HG03103 (cell line): ENCODE results near the gene TCF7L2.

Source experiments
- ATAC-seq: cut with Tn5 transposase; IDR thresholded peaks from one replicate; pipeline ENCODE4 v1.9.1; 2021; ENCODE audit warnings: low read depth; ENCODE audit not compliant: unreplicated experiment

Gene TCF7L2

GRCh38 chr10:112962343-112962742, 12.3 kb downstream of the TCF7L2 start:
- no peak for ATAC-seq

- ATAC-seq: no peak
These were observed 13.8 kb downstream of the TCF7L2 start for GRCh38 chr10:112963835-112964234.

- no peak for ATAC-seq
These were observed 14.4 kb downstream of the TCF7L2 start for GRCh38 chr10:112964482-112964881.

GRCh38 chr10:112966194-112966855, 16.3 kb downstream of the TCF7L2 start:
- no peak for ATAC-seq

- no peak for ATAC-seq
These were observed 17.2 kb downstream of the TCF7L2 start for GRCh38 chr10:112967200-112967599.

- no peak for ATAC-seq
These were observed 19.1 kb downstream of the TCF7L2 start for GRCh38 chr10:112969131-112969530.

- ATAC-seq: no peak
These were observed 19.5 kb downstream of the TCF7L2 start for GRCh38 chr10:112969542-112969941.

- ATAC-seq: no peak
These were observed 20.0 kb downstream of the TCF7L2 start for GRCh38 chr10:112970021-112970420.

GRCh38 chr10:112972606-112973005, 22.6 kb downstream of the TCF7L2 start:
- no peak for ATAC-seq

- no peak for ATAC-seq
These were observed 23.0 kb downstream of the TCF7L2 start for GRCh38 chr10:112973046-112973445.

- ATAC-seq: no peak
These were observed 23.8 kb downstream of the TCF7L2 start for GRCh38 chr10:112973805-112974204.

GRCh38 chr10:112977426-112977898, 27.4 kb downstream of the TCF7L2 start:
- no peak for ATAC-seq

- ATAC-seq: no peak
These were observed 29.9 kb downstream of the TCF7L2 start for GRCh38 chr10:112979927-112980326.

GRCh38 chr10:112980937-112981336, 30.9 kb downstream of the TCF7L2 start:
- no peak for ATAC-seq

GRCh38 chr10:112981553-112981952, 31.5 kb downstream of the TCF7L2 start:
- peak; percentile 93 for ATAC-seq

- no peak for ATAC-seq
These were observed 33.5 kb downstream of the TCF7L2 start for GRCh38 chr10:112983444-112984056.

GRCh38 chr10:112984756-112985155, 34.7 kb downstream of the TCF7L2 start:
- ATAC-seq: no peak

- no peak for ATAC-seq
These were observed 35.9 kb downstream of the TCF7L2 start for GRCh38 chr10:112985690-112986543.

GRCh38 chr10:112986544-112987190, 36.6 kb downstream of the TCF7L2 start:
- no peak for ATAC-seq

GRCh38 chr10:112988839-112989406, 38.9 kb downstream of the TCF7L2 start:
- no peak for ATAC-seq

- ATAC-seq: no peak
These were observed 39.8 kb downstream of the TCF7L2 start for GRCh38 chr10:112989826-112990225.
